HL-60/S4 treated with retinoic acid at 250 ng/mL for 4 days and 3 days (cell line): ENCODE results near the gene MBTPS1.

Experiments used
- in situ Hi-C: fragments of 300-500 bp; cut with MboI; formaldehyde crosslinking; loops from 2 replicates; pipeline ENCODE4 v1.7.0; 2022; ENCODE audit warnings: low sequenced_read_pairs

Gene MBTPS1

GRCh38 chr16:84014570-84015327 is 102.0 kb downstream of the MBTPS1 start:
- in situ Hi-C loops = no loop called here

GRCh38 chr16:84013787-84014569 is 102.8 kb downstream of the MBTPS1 start:
- in situ Hi-C loops = no loop called here

- in situ Hi-C loops = no loop called here
Observed at GRCh38 chr16:84009282-84009681, 107.5 kb downstream of the MBTPS1 start.

GRCh38 chr16:84007965-84008364 is 108.8 kb downstream of the MBTPS1 start:
- in situ Hi-C loops = no loop called here

GRCh38 chr16:84007520-84007919 is 109.2 kb downstream of the MBTPS1 start:
- in situ Hi-C loops = no loop called here

GRCh38 chr16:84005391-84005790 is 111.4 kb downstream of the MBTPS1 start:
- in situ Hi-C loops = no loop called here

- in situ Hi-C loops = no loop called here
Observed at GRCh38 chr16:84004442-84004841, 112.3 kb downstream of the MBTPS1 start.
